8988T (cell line): ENCODE data around the gene CCDC87.

Experiments used
- DNase-seq: peaks from one replicate; pipeline ENCODE4 v3.0.0; 2011

The CCDC87 gene

DNA sequence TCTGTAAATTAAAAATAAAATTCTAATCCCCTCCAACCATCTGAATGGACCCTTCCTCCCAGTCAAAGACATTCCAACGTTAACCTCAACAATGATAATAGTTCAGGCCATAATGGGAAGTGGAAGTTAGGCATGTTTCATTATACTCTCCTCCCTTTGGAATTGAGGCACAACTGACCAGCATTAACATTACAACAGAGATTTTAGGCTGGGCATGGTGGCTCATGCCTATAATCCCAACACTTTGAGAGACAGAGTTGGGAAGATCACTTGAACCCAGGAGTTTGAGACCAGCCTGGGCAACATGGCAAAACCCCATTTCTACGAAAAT lies 22.0 kb downstream of the CCDC87 start:
- DNase-seq: no peak

DNA sequence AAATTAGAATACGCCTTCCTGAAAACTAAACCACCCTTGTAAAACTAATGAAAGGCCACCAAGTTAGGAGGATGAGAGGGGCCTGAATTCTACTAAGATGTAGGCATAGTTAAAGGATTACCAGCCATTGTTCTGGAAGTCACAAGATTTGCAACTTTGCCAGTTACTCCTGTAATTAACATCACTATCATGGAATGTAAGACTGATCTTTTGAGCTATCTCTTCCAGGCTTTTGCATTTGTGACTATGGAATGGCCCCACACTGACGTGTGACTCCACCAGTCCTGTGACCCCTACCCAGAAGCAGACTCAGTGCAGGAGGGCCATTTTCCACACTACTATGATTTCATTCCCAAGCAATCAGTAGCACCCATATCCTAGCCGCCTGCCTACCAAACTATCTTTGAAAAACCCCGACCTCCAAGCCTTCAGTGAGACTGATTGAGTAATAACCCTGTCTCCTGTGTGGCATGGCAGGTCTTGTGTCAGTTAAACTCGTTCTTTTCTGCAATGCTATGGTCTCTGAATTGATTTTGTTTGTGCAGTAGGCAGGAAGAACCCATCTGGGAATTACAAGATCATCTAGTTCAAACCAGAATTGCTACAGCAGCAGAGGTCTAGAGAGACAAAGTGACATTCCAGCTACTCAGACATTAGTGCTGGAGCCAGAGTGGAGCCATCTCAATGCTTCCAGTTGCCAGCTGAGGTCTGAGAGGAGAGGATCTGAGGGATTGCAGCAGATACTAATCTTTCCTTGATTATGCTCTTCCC lies 22.6 kb downstream of the CCDC87 start:
- no peak for DNase-seq

GRCh38 chr11:66569076-66569475 lies 23.8 kb downstream of the CCDC87 start:
- no peak for DNase-seq

- DNase-seq: peak; percentile 99
These were observed 24.5 kb downstream of the CCDC87 start, which contains the start of gene CTSF for GRCh38 chr11:66568124-66568916. TSS of gene CTSF (minus strand) at chr11:66568606. CDS start at chr11:66568486, 120 bp downstream.

- no peak for DNase-seq
These were observed 25.1 kb downstream of the CCDC87 start for GRCh38 chr11:66567787-66568123.

GRCh38 chr11:66566221-66566620 lies 26.6 kb downstream of the CCDC87 start:
- no peak for DNase-seq

DNA sequence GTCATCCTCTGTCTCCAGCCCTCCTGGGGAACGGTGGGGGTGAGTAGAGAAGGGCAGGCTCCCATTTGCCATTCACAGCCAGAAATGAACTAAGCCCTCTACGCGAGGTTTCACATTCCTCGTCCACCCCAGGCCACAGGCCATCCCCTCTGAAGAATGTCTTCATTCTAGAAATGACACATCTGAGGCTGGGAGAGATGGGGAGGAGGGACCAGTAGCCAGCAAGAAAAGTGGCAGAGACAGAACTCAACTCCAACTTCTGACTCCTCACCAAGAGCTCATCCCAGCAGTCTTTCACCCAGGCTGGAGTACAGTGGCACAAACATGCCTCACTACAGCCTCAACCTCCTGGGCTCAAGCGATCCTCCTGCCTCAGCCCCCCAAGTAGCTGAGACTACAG lies 27.9 kb downstream of the CCDC87 start:
- DNase-seq: no peak

DNA sequence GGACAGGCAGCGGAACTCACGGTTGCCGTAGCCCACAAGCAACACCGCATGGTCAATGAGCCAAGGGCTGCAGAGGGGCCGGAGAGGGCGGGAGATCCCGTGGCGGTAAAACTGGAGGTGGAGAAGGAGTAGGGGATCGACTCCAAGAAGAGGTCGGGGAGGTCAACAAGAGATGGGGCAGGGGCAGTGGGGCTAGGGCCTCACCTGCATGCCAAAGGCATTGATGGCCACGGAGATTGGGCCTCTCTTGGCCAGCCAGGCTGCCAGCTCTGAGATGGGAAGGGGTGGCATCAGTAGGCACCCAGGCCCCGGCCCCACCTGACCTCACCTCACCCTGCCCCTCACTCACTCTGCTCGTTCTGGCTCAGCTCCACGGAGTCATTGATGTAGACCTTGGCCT lies 28.3 kb downstream of the CCDC87 start:
- no peak for DNase-seq

GRCh38 chr11:66563832-66564231 lies 29.0 kb downstream of the CCDC87 start:
- DNase-seq: no peak

DNA sequence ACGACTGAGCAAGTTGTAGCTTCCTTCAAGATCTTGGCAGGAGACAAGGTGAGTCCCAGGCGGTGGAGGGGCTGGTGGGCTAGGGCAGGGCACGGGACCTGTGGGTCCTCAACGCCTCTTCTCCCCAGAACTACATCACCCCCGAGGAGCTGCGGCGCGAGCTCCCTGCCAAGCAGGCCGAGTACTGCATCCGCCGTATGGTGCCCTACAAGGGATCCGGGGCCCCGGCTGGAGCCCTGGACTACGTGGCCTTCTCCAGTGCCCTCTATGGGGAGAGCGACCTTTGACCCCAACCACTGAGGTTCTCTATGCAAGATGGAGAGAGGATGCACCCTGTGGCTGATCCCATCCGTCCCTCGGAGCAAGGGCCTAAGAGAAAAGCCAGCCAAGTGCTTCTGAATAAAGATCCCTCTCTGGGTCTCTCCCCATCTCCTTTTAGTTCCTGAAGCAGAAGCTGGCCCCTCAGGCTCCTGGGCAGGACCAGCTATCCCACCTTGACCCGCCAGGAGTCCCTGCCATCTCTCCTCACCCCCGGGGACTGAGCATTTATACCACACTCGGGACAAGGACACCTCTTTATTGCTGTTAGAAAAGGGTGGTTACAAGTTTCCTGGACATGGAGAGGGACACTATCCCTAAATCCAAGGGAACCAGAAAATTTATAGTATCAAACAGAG lies 29.8 kb downstream of the CCDC87 start:
- DNase-seq: peak; percentile 42

GRCh38 chr11:66562275-66562674 lies 30.6 kb downstream of the CCDC87 start:
- no peak for DNase-seq

- DNase-seq: peak; percentile 47
These were observed 31.0 kb downstream of the CCDC87 start for GRCh38 chr11:66561975-66562248.

DNA sequence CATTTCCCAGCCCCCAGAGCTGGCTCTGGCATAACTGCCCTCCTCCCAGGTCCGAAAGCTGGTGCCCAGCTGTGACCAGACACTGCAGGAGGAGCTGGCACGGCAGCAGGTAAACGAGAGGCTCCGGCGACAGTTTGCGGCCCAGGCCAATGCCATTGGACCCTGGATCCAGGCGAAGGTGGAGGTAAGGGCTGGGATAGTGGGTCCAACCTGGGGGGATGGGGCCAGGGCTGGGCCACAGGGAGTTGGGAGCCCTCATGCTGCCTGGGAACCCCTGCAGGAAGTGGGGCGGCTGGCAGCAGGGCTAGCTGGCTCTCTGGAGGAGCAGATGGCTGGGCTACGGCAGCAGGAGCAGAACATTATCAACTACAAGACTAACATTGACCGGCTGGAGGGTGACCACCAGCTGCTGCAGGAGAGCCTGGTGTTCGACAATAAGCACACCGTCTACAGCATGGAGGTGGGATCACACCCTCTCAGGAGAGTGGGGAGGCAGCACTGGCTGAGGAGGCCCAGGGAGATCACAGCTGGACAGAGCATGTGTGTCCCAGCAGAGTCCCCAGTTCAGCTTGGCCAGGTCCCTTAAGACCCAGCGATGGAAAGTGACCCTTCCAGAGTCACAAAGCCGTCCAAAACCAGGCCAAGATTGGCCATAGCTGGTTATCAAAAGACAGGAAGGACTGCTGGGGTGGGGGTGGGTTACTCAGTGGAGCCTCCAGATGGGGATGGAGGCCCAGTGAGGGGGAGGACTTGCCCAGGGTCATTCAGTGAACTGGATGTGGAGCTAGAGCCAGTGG lies 31.5 kb downstream of the CCDC87 start:
- peak; percentile 46 for DNase-seq

- no peak for DNase-seq
These were observed 32.8 kb downstream of the CCDC87 start for GRCh38 chr11:66559866-66560676.

DNA sequence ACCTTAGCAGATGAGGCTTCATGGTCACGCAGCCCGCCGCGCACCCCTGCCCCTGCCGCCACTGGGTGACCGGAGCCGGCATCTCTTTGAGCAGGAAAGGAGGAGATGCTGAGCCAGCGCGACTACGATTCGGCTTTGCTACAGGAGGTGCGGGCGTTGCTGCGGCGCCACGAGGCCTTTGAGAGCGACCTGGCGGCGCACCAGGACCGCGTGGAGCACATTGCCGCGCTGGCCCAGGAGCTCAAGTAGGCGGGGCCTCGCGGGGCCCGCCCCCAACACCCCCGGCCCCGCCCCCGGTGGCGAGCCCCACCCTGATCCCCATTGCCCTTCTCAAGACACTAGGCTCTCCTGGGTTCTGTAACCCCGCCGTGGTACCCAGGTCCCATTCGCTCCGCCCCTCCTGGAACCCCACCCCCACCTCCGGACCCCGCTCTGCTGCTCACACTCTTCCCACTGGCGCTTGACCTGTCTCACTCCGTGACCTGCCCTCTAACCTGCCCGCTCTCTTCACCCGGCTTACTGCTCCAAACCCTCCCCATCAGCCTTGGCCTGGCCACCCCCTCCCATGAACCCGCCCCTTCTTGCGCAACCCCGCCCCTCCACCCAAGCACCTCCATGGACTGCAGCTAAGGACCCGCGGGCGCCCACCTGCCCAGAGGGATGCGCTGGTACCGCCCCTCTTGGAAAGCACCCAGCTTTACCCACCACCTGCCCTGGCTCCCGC lies 33.6 kb downstream of the CCDC87 start:
- DNase-seq: no peak

DNA sequence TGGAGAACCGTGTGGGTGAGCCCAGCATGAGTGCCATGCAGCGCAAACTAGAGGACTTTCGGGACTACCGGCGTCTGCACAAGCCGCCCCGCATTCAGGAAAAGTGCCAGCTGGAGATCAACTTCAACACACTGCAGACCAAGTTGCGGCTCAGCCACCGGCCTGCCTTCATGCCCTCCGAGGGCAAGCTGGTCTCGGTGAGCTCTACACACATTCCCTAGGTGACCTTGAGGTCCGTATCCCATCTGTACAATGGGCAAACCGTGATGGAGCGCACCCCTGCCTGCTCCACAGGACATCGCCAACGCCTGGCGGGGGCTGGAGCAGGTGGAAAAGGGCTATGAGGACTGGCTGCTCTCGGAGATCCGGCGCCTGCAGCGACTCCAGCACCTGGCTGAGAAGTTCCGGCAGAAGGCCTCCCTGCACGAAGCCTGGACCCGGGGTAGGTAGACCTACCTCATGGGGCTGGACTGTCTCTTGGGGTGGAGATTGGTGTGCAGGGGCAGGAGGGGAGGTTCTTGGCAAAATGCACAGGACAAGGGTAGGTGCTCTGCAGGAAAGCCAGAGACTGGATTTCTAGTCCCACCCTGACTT lies 35.0 kb downstream of the CCDC87 start:
- no peak for DNase-seq

GRCh38 chr11:66556086-66556485 lies 36.8 kb downstream of the CCDC87 start:
- DNase-seq: no peak

DNA sequence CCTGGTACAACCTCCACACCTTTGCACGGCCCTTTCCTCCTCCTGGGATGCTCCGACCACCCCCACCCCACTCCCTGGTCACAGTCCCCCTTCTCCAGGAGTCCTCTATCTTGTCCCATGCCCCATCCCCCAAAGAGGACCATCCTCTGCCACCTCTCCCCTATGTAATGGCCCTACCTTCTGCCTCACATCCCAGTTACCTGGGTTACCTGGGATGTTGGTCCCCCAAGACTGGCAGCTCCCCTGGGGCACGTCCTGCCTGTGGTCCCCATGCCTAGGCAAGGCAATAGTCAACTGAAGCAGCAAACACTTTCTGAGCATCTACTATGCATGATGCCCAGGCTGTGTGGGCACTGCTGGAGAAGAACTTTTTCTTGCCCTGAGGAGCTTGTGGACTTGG lies 37.4 kb downstream of the CCDC87 start:
- no peak for DNase-seq

DNA sequence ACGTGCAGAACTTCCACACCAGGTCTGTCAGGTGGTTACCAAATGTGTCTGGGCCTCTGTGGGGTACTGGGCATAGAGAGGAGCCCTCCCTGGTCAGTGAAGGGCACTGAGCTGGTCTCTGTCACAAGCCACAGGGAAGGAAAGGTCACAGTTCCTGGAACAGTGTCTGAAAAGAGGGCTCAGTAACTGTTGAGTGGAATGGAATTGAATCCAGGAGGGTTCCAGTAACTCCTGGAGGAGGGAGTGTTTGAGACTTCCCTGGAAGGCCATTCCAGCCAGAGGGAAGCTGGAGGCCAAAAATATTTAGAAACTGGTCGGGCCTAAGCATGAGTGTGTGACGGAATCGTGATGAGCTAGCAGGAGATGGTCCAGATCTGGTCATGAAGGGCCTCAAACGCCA lies 38.3 kb downstream of the CCDC87 start:
- no peak for DNase-seq

GRCh38 chr11:66550887-66551286 lies 42.0 kb downstream of the CCDC87 start:
- no peak for DNase-seq

GRCh38 chr11:66549696-66550095 lies 43.2 kb downstream of the CCDC87 start:
- DNase-seq: no peak
